A549 (cell line): ENCODE data around the gene PANX2.

Experiments
- GATA3 ChIP-seq: IDR thresholded peaks from 2 replicates; pipeline ENCODE4 v1.6.1; 2012; ENCODE audit warnings: borderline replicate concordance
- POLR2A ChIP-seq: IDR thresholded peaks from 2 replicates; pipeline ENCODE4 v1.6.1; 2012; ENCODE audit warnings: mild to moderate bottlenecking, low read length

GRCh38 chr22:50134481-50134880 is 36.0 kb upstream of the PANX2 start:
- TF ChIP-seq GATA3 (no peak), POLR2A (no peak)
